Measurements from ENCODE around the gene ESAM.

Gene ESAM

GRCh38 chr11:124717786-124718651 lies 44.1 kb downstream of the ESAM start (continued):
- TF ChIP-seq ZNF26 (tag by site-specific recombination; IDR thresholded peaks at IDR 0.05), result no peak
- TF ChIP-seq RBAK (tag by site-specific recombination; IDR thresholded peaks at IDR 0.05), result no peak
- TF ChIP-seq ZNF112 (tag by site-specific recombination; IDR thresholded peaks at IDR 0.05), result no peak
- no peak for TF ChIP-seq GLI2 (tag by site-specific recombination; IDR thresholded peaks at IDR 0.05; ENCODE audit: borderline replicate concordance, low read depth)
- TF ChIP-seq ELK4 (IDR thresholded peaks at IDR 0.05; ENCODE audit: borderline replicate concordance, low read depth, low read length), result no peak
- TF ChIP-seq ZNF626 (tag by site-specific recombination; IDR thresholded peaks at IDR 0.05), result no peak
- no peak for TF ChIP-seq ZNF23 (tag by site-specific recombination; IDR thresholded peaks at IDR 0.05; ENCODE audit: borderline replicate concordance)
- TF ChIP-seq ZNF148 (tag by site-specific recombination; IDR thresholded peaks at IDR 0.05; ENCODE audit: borderline replicate concordance), result no peak
- no peak for TF ChIP-seq GFI1B (tag by site-specific recombination; IDR thresholded peaks at IDR 0.05)
- no peak for TF ChIP-seq ZSCAN30 (tag by site-specific recombination; IDR thresholded peaks at IDR 0.05)
- no peak for TF ChIP-seq ZNF624 (tag by site-specific recombination; IDR thresholded peaks at IDR 0.05)
- no peak for TF ChIP-seq BCL11A (tag by site-specific recombination; IDR thresholded peaks at IDR 0.05; ENCODE audit: low read depth)
- no peak for TF ChIP-seq ZNF501 (tag by site-specific recombination; IDR thresholded peaks at IDR 0.05)
- TF ChIP-seq ZFP69B (tag by site-specific recombination; IDR thresholded peaks at IDR 0.05), result 0 out of 2 replicates have a peak, but pooled peaks have one; percentile 34
- TF ChIP-seq SP2 (tag by site-specific recombination; IDR thresholded peaks at IDR 0.05), result no peak
- TF ChIP-seq ZNF670 (tag by site-specific recombination; IDR thresholded peaks at IDR 0.05; ENCODE audit: low read depth), result no peak
- TF ChIP-seq SETDB1 (IDR thresholded peaks at IDR 0.05; ENCODE audit: insufficient read length, low read length), result no peak
- TF ChIP-seq ZNF629 (tag by site-specific recombination; IDR thresholded peaks at IDR 0.05), result peak; percentile 41; the same call in 1 of the 2 replicates
- peak; percentile 83 for TF ChIP-seq ZBTB17 (tag by site-specific recombination; IDR thresholded peaks at IDR 0.05)
- TF ChIP-seq ZNF341 (tag by site-specific recombination; IDR thresholded peaks at IDR 0.05; ENCODE audit: low read depth), result peak; percentile 99
- TF ChIP-seq ZNF146 (tag by site-specific recombination; IDR thresholded peaks at IDR 0.05), result no peak
- no peak for TF ChIP-seq ZNF571 (tag by site-specific recombination; IDR thresholded peaks at IDR 0.05)
- TF ChIP-seq ZXDB (tag by site-specific recombination; IDR thresholded peaks at IDR 0.05), result 0 out of 2 replicates have a peak, but pooled peaks have one; percentile 26
- no peak for TF ChIP-seq ZNF248 (tag by site-specific recombination; IDR thresholded peaks at IDR 0.05)
- TF ChIP-seq ZNF121 (tag by site-specific recombination; IDR thresholded peaks at IDR 0.05), result no peak
- TF ChIP-seq ZBTB8A (tag by site-specific recombination; IDR thresholded peaks at IDR 0.05), result peak; percentile 68
- peak; percentile 66; the same call in 1 of the 2 replicates for TF ChIP-seq ZNF843 (tag by site-specific recombination; IDR thresholded peaks at IDR 0.05)
- no peak for TF ChIP-seq ZNF223 (tag by site-specific recombination; IDR thresholded peaks at IDR 0.05)
- TF ChIP-seq, protein P1, sequence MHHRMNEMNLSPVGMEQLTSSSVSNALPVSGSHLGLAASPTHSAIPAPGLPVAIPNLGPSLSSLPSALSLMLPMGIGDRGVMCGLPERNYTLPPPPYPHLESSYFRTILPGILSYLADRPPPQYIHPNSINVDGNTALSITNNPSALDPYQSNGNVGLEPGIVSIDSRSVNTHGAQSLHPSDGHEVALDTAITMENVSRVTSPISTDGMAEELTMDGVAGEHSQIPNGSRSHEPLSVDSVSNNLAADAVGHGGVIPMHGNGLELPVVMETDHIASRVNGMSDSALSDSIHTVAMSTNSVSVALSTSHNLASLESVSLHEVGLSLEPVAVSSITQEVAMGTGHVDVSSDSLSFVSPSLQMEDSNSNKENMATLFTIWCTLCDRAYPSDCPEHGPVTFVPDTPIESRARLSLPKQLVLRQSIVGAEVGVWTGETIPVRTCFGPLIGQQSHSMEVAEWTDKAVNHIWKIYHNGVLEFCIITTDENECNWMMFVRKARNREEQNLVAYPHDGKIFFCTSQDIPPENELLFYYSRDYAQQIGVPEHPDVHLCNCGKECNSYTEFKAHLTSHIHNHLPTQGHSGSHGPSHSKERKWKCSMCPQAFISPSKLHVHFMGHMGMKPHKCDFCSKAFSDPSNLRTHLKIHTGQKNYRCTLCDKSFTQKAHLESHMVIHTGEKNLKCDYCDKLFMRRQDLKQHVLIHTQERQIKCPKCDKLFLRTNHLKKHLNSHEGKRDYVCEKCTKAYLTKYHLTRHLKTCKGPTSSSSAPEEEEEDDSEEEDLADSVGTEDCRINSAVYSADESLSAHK (tag by site-specific recombination; IDR thresholded peaks at IDR 0.05), result peak; percentile 43; the same call in 1 of the 2 replicates
- TF ChIP-seq HOXD13 (CRISPR knock-in tag; IDR thresholded peaks at IDR 0.05; ENCODE audit: borderline replicate concordance), result no peak
- no peak for TF ChIP-seq ZNF792 (tag by site-specific recombination; IDR thresholded peaks at IDR 0.05)
- TF ChIP-seq ZNF510 (tag by site-specific recombination; IDR thresholded peaks at IDR 0.05; ENCODE audit: insufficient replicate concordance), result no peak
- TF ChIP-seq ZNF274 (IDR thresholded peaks at IDR 0.05; ENCODE audit: low read length), result no peak
- TF ChIP-seq ZNF274 (tag by site-specific recombination; IDR thresholded peaks at IDR 0.05; ENCODE audit: borderline replicate concordance), result no peak
- TF ChIP-seq OSR2 (tag by site-specific recombination; IDR thresholded peaks at IDR 0.05), result peak; percentile 86
